SK-N-SH (cell line): ENCODE results near the gene SLC1A2. TPM values are rescaled to one million over a fixed set of nuclear protein-coding genes. Genes with fewer than 3 reads are reported as not detected.

ENCODE experiments used
- CTCF ChIA-PET: fragments of 300-600, 350-600 bp; formaldehyde crosslinking; extraction: SDS; loops from one replicate; lab custom pipeline; 2021; lab: Yijun Ruan, JAX
- POLR2A ChIA-PET: fragments of 350-600 bp; sonication (Branson Sonifier 250); formaldehyde crosslinking; extraction: SDS; loops from one replicate; lab custom pipeline; 2020; ENCODE audit warnings: antibody characterized with exemption, inconsistent platforms; lab: Yijun Ruan, JAX
- DNase-seq: peaks from one replicate; pipeline ENCODE4 v3.0.0; 2012
- H2AFZ ChIP-seq: fragments of 200-600 bp; sonication (generic); 2 replicates; pipeline ENCODE4 v1.8.1; 2016; ENCODE audit warnings: antibody characterized with exemption, mild to moderate bottlenecking, low read depth
- H3F3A ChIP-seq: fragments of 200-600 bp; sonication (generic); replicated peaks from 2 replicates; pipeline ENCODE3; 2016; ENCODE audit warnings: antibody characterized with exemption, mild to moderate bottlenecking; ENCODE audit not compliant: insufficient read depth
- H3K27ac ChIP-seq, 2 experiments: fragments of 200-500 bp in 1 of 2; fragments of 200-600 bp in 1 of 2; sonication (Bioruptor generic) in 1 of 2; sonication (generic), shearing (Covaris generic) in 1 of 2; 2 replicates each; pipeline versions ENCODE4 v1.5.1 to v1.6.1; 2014 to 2016; ENCODE audit warnings: low read depth in 2 of 2, inconsistent platforms in 1 of 2, low read length in 1 of 2, mild to moderate bottlenecking in 1 of 2, mixed read lengths in 1 of 2
- H3K27me3 ChIP-seq: fragments of 200-600 bp; sonication (generic), shearing (Covaris generic); 2 replicates; pipeline ENCODE4 v1.6.1; 2016; ENCODE audit warnings: mixed run types; ENCODE audit not compliant: insufficient read depth
- H3K36me3 ChIP-seq, 2 experiments: fragments of 200-500 bp in 1 of 2; fragments of 200-600 bp in 1 of 2; sonication (Bioruptor generic) in 1 of 2; sonication (generic) in 1 of 2; replicated peaks in 1 of 2; 2 replicates each; pipeline versions ENCODE3 to v1.5.1; 2014 to 2016; ENCODE audit warnings: low read length in 1 of 2, mild to moderate bottlenecking in 1 of 2; ENCODE audit not compliant: insufficient read depth in 2 of 2, control insufficient read depth in 1 of 2
- H3K4me1 ChIP-seq, 2 experiments: fragments of 200-500 bp in 1 of 2; fragments of 200-600 bp in 1 of 2; sonication (Bioruptor generic) in 1 of 2; sonication (generic), shearing (Covaris generic) in 1 of 2; 2 replicates each; pipeline versions ENCODE4 v1.5.1 to v1.6.1; 2014 to 2016; ENCODE audit warnings: low read depth in 1 of 2, low read length in 1 of 2, mixed run types in 1 of 2; ENCODE audit not compliant: insufficient read depth in 2 of 2, control insufficient read depth in 1 of 2
- H3K4me2 ChIP-seq: fragments of 200-600 bp; sonication (generic), shearing (Covaris generic); 2 replicates; pipeline ENCODE4 v1.6.1; 2017; ENCODE audit warnings: mixed run types
- H3K4me3 ChIP-seq, 2 experiments: fragments of 200-500 bp in 1 of 2; fragments of 200-600 bp in 1 of 2; sonication (Bioruptor generic) in 1 of 2; sonication (generic), shearing (Covaris generic) in 1 of 2; 2 replicates each; pipeline versions ENCODE4 v1.5.1 to v1.8.1; 2014 to 2016; ENCODE audit warnings: low read depth in 2 of 2, inconsistent platforms in 1 of 2, low read length in 1 of 2, mild to moderate bottlenecking in 1 of 2, mixed read lengths in 1 of 2, moderate library complexity in 1 of 2
- H3K79me2 ChIP-seq: fragments of 200-600 bp; sonication (generic); 2 replicates; pipeline ENCODE4 v1.8.1; 2017; ENCODE audit warnings: mild to moderate bottlenecking; ENCODE audit not compliant: insufficient read depth
- H3K9ac ChIP-seq: fragments of 200-600 bp; sonication (generic); 2 replicates; pipeline ENCODE4 v1.6.1; 2017; ENCODE audit warnings: mixed run types
- H3K9me2 ChIP-seq: fragments of 200-600 bp; sonication (generic); 2 replicates; pipeline ENCODE4 v1.6.1; 2017; ENCODE audit warnings: mixed run types
- H3K9me3 ChIP-seq: fragments of 200-600 bp; sonication (generic); 2 replicates; pipeline ENCODE4 v1.6.1; 2017; ENCODE audit warnings: mixed run types, mild to moderate bottlenecking, moderate library complexity
- H4K20me1 ChIP-seq: fragments of 200-600 bp; sonication (generic); 2 replicates; pipeline ENCODE4 v1.6.1; 2017; ENCODE audit warnings: mild to moderate bottlenecking, mixed run types; ENCODE audit not compliant: insufficient read depth
- EP300 ChIP-seq, 2 experiments: IDR thresholded peaks; 2 replicates each; pipeline versions ENCODE4 v1.4.0 to v1.6.1; 2012; ENCODE audit warnings: borderline replicate concordance in 1 of 2, low read depth in 1 of 2, low read length in 1 of 2
- FOSL2 ChIP-seq: IDR thresholded peaks from 2 replicates; pipeline ENCODE4 v1.4.0; 2012; ENCODE audit warnings: low read depth, mild to moderate bottlenecking, moderate library complexity, borderline replicate concordance
- FOXJ3 ChIP-seq: sonication (generic); formaldehyde crosslinking; IDR thresholded peaks from 2 replicates; pipeline ENCODE4 v1.5.1; 2020; ENCODE audit warnings: mild to moderate bottlenecking, missing genetic modification reagents
- JUND ChIP-seq: IDR thresholded peaks from 2 replicates; pipeline ENCODE4 v1.4.0; 2012
- MEF2A ChIP-seq: IDR thresholded peaks from 2 replicates; pipeline ENCODE4 v1.4.0; 2012; ENCODE audit warnings: low read depth, borderline replicate concordance
- NRF1 ChIP-seq: IDR thresholded peaks from 2 replicates; pipeline ENCODE4 v1.6.1; 2012; ENCODE audit warnings: low read depth, mild to moderate bottlenecking, low read length
- PBX3 ChIP-seq: IDR thresholded peaks from 2 replicates; pipeline ENCODE4; 2012
- RAD21 ChIP-seq: IDR thresholded peaks from 2 replicates; pipeline ENCODE4 v1.6.1; 2012; ENCODE audit warnings: mild to moderate bottlenecking, low read length
- RFX5 ChIP-seq: IDR thresholded peaks from 2 replicates; pipeline ENCODE4 v1.6.1; 2012; ENCODE audit warnings: mild to moderate bottlenecking, improper control_type of control experiment, low read length
- RXRA ChIP-seq: IDR thresholded peaks from 2 replicates; pipeline ENCODE4 v1.4.0; 2012; ENCODE audit warnings: low read depth, mild to moderate bottlenecking, borderline replicate concordance
- SIN3A ChIP-seq: IDR thresholded peaks from 2 replicates; pipeline ENCODE4 v1.6.1; 2012; ENCODE audit warnings: low read depth, mild to moderate bottlenecking, low read length, moderate library complexity, borderline replicate concordance
- TCF12 ChIP-seq: IDR thresholded peaks from 2 replicates; pipeline ENCODE4 v1.4.0; 2012
- TEAD4 ChIP-seq: IDR thresholded peaks from 2 replicates; pipeline ENCODE4 v1.4.0; 2012; ENCODE audit warnings: mild to moderate bottlenecking, borderline replicate concordance; ENCODE audit not compliant: insufficient read depth
- USF2 ChIP-seq: fragments of 150-350 bp; IDR thresholded peaks from 2 replicates; pipeline ENCODE4 v1.6.1; 2017; ENCODE audit warnings: antibody characterized with exemption, low read length, low read depth, borderline replicate concordance
- YY1 ChIP-seq: IDR thresholded peaks from 2 replicates; pipeline ENCODE4 v1.4.0; 2012; ENCODE audit warnings: low read depth, mild to moderate bottlenecking
- ZBTB33 ChIP-seq: IDR thresholded peaks from 2 replicates; pipeline ENCODE4 v1.4.0; 2012; ENCODE audit warnings: low read depth, borderline replicate concordance
- WGBS: methylation state at CpG from one replicate; pipeline ENCODE4 v1.1.6; 2017; ENCODE audit warnings: low lambda C conversion rate; 5-methylcytosine and 5-hydroxymethylcytosine counted together
- polyA plus RNA-seq, 3 experiments: library from polyadenylated mRNA; depleted of rRNA; stranded (reverse); fragments of >200 nt; gene quantifications; 2 replicates each; pipeline ENCODE4 v1.2.3, GENCODE V29; 2012

SLC1A2 gene
- polyA plus RNA-seq, 1 of the 3 experiments (the other 2 are of a cell fraction): under 0.01 TPM

GRCh38 chr11:35286126-35286525, 133.2 kb downstream of the SLC1A2 start (continued):
- TF ChIP-seq JUND: no peak

- Histone ChIP-seq H3K4me1 (peaks cover 2 to 25% of the 10 kb centered on the region in 2 experiments), H3K36me3 (no peaks in the 10 kb centered on the region), H3F3A (peaks cover 18% of the 10 kb centered on the region), H3K9me3 (no peaks in the 10 kb centered on the region), H3K4me2 (no peak overlapping the region), H3K27me3 (no peaks in the 10 kb centered on the region), H3K79me2 (no peaks in the 10 kb centered on the region), H4K20me1 (no peaks in the 10 kb centered on the region), H3K9me2 (no peaks in the 10 kb centered on the region), H3K4me3 (no peak overlapping the region), H3K27ac (no peak overlapping the region), H2AFZ (no peak overlapping the region), H3K9ac (no peak overlapping the region)
- POLR2A ChIA-PET: no interaction called here
- no peak for TF ChIP-seq SIN3A
- no peak for TF ChIP-seq MEF2A
- TF ChIP-seq FOXJ3: no peak
- no peak for TF ChIP-seq ZBTB33
- TF ChIP-seq PBX3: no peak
- TF ChIP-seq USF2: no peak
- TF ChIP-seq TEAD4: no peak
- TF ChIP-seq NRF1: no peak
- no peak for TF ChIP-seq RAD21
- TF ChIP-seq RFX5: no peak
- 90% methylated on average over 1 of the region's 1 CpG for WGBS
- CTCF ChIA-PET: interaction anchor here (1.2 to 1.3 kb wide), 2 partner anchors 21 to 106 kb away, joined by 3 to 8 read pairs; no protein-coding TSS in a partner anchor
- no peak for DNase-seq
Observed at GRCh38 chr11:35285471-35285870, 133.9 kb downstream of the SLC1A2 start.

- no peaks in the 10 kb centered on the region for H3K36me3 ChIP-seq
- H3K9me2 ChIP-seq: no peaks in the 10 kb centered on the region
- ChIA-PET POLR2A (no interaction called here), CTCF (no interaction called here)
- peak overlapping the region in 1 of 2 experiments; percentile 27; a peak in 2 of 4 replicates for H3K27ac ChIP-seq
- H4K20me1 ChIP-seq: no peaks in the 10 kb centered on the region
- H3K79me2 ChIP-seq: no peaks in the 10 kb centered on the region
- H3K4me2 ChIP-seq: no peak overlapping the region
- TF ChIP-seq EP300 (IDR thresholded peaks at IDR 0.05; ENCODE audit: borderline replicate concordance in 1 of 2, low read depth in 1 of 2, low read length in 1 of 2): peak in 1 of 2 experiments; percentile 27; a peak in 1 of 4 replicates
- peak; percentile 34; the same call in 1 of the 2 replicates for TF ChIP-seq RXRA
- TF ChIP-seq RFX5: no peak
- TF ChIP-seq ZBTB33: no peak
- TF ChIP-seq TCF12: peak; percentile 60
- TF ChIP-seq FOSL2: peak; percentile 55; the same call in 1 of the 2 replicates
- no peak for TF ChIP-seq YY1
- TF ChIP-seq JUND: peak; percentile 58
- H3K4me1 ChIP-seq: peaks cover 2 to 6% of the 10 kb centered on the region in 2 experiments; a peak in 2 of 4 replicates
- no peak for DNase-seq
- WGBS: 76% methylated on average over 2 of the region's 2 CpGs
- no peak overlapping the region for H3K4me3 ChIP-seq
- H3K27me3 ChIP-seq: no peaks in the 10 kb centered on the region
- no peaks in the 10 kb centered on the region for H3K9me3 ChIP-seq
- H3K9ac ChIP-seq: no peak overlapping the region
- H2AFZ ChIP-seq: peak overlapping the region; percentile 31; the same call in 1 of the 2 replicates
- H3F3A ChIP-seq: no peaks in the 10 kb centered on the region
Observed at GRCh38 chr11:35282221-35282882, 137.0 kb downstream of the SLC1A2 start.
